B cell (primary cell): ENCODE data around the gene ZNF14. TPM values are rescaled to one million over a fixed set of nuclear protein-coding genes. Genes with fewer than 3 reads are reported as not detected.

Experiments
- ATAC-seq: fragments of 200-7000 bp; cut with Tn5 transposase; one replicate; pipeline ENCODE4 v1.10.0; 2021; ENCODE audit warnings: low read depth, mild to moderate bottlenecking, moderate number of reproducible peaks, moderate library complexity
- CTCF ChIA-PET: fragments of 350-600 bp; sonication (Branson Sonifier 250); formaldehyde crosslinking; loops from one replicate; lab custom pipeline; 2021; ENCODE audit warnings: antibody characterized with exemption, inconsistent platforms; lab: Charles Lee
- POLR2A ChIA-PET: fragments of 350-600 bp; sonication (Branson Sonifier 250); formaldehyde crosslinking; loops from one replicate; lab custom pipeline; 2021; ENCODE audit warnings: antibody characterized with exemption; lab: Charles Lee
- DNase-seq: peaks from one replicate; pipeline ENCODE4 v3.0.0; 2013
- H2AFZ ChIP-seq: 2 replicates; pipeline ENCODE4 v1.6.1; 2012; ENCODE audit warnings: mild to moderate bottlenecking, low read depth, low read length; ENCODE audit not compliant: insufficient read depth, poor library complexity, severe bottlenecking
- H3K27ac ChIP-seq, 2 donors: 1 replicate in 1 of 2; 2 replicates in 1 of 2; pipeline ENCODE4 v1.5.1; 2012 to 2013; ENCODE audit warnings: low read length in 2 of 2, mild to moderate bottlenecking in 2 of 2, moderate library complexity in 1 of 2
- H3K27me3 ChIP-seq, 4 experiments: fragments of 200-600 bp in 1 of 4; sonication (generic) in 1 of 4; replicated peaks in 1 of 4; 1 replicate in 2 of 4; 2 replicates in 2 of 4; pipeline versions ENCODE4 v1.6.1 to v1.7.0; 2013 to 2016; ENCODE audit warnings: low read length in 3 of 4, mild to moderate bottlenecking in 2 of 4, mixed read lengths in 1 of 4, moderate library complexity in 1 of 4; ENCODE audit not compliant: insufficient read depth in 4 of 4, control insufficient read depth in 3 of 4; ENCODE audit errors: control extremely low read depth in 1 of 4
- H3K36me3 ChIP-seq, 2 experiments: replicated peaks in 1 of 2; 1 replicate in 1 of 2; 2 replicates in 1 of 2; pipeline versions ENCODE4 v1.6.1 to v1.7.1; 2013; ENCODE audit warnings: low read length in 1 of 2; ENCODE audit not compliant: insufficient read depth in 2 of 2, control insufficient read depth in 1 of 2; ENCODE audit errors: control extremely low read depth in 1 of 2, extremely low read depth in 1 of 2
- H3K4me1 ChIP-seq, 2 donors: fragments of 200-600 bp in 1 of 2; sonication (generic) in 1 of 2; 1 replicate in 1 of 2; 2 replicates in 1 of 2; pipeline versions ENCODE4 v1.5.1 to v1.6.1; 2013 to 2017; ENCODE audit warnings: low read length in 2 of 2; ENCODE audit not compliant: control insufficient read depth in 2 of 2, insufficient read depth in 2 of 2
- H3K4me2 ChIP-seq: replicated peaks from 2 replicates; pipeline ENCODE3; 2012; ENCODE audit warnings: mild to moderate bottlenecking, low read depth, low read length; ENCODE audit not compliant: poor library complexity, severe bottlenecking
- H3K4me3 ChIP-seq, 5 experiments: fragments of 200-600 bp in 1 of 5; sonication (generic) in 1 of 5; 1 replicate in 3 of 5; 2 replicates in 2 of 5; pipeline versions ENCODE4 v1.5.1 to v1.7.0; 2011 to 2016; ENCODE audit warnings: low read length in 4 of 5, mild to moderate bottlenecking in 4 of 5, low read depth in 2 of 5, control low read depth in 1 of 5, moderate library complexity in 1 of 5; ENCODE audit not compliant: insufficient read depth in 1 of 5; ENCODE audit errors: control extremely low read depth in 1 of 5, extremely low read depth in 1 of 5
- H3K79me2 ChIP-seq: fragments of 200-600 bp; sonication (generic); one replicate; pipeline ENCODE4 v1.6.0; 2016; ENCODE audit warnings: low read length; ENCODE audit not compliant: control insufficient read depth, insufficient read depth
- H3K9ac ChIP-seq: fragments of 200-600 bp; sonication (generic); 2 replicates; pipeline ENCODE4 v1.6.1; 2017; ENCODE audit warnings: mild to moderate bottlenecking, low read length, moderate library complexity
- H3K9me3 ChIP-seq, 3 donors: one replicate each; pipeline versions ENCODE4 v1.6.1 to v1.7.1; 2013; ENCODE audit warnings: low read length in 2 of 3; ENCODE audit not compliant: control insufficient read depth in 2 of 3, insufficient read depth in 1 of 3; ENCODE audit errors: control extremely low read depth in 1 of 3
- H4K20me1 ChIP-seq: 2 replicates; pipeline ENCODE4 v1.6.0; 2012; ENCODE audit warnings: mild to moderate bottlenecking, low read length; ENCODE audit not compliant: insufficient read depth, control insufficient read depth, poor library complexity, severe bottlenecking
- H3K27ac Mint-ChIP-seq: one replicate; pipeline ENCODE4 v1.8.0; 2021; ENCODE audit warnings: mixed read lengths
- H3K27me3 Mint-ChIP-seq: one replicate; pipeline ENCODE4 v1.8.0; 2021; ENCODE audit warnings: mixed read lengths
- H3K4me1 Mint-ChIP-seq: one replicate; pipeline ENCODE4 v1.8.0; 2021; ENCODE audit warnings: mixed read lengths
- H3K4me3 Mint-ChIP-seq: one replicate; pipeline ENCODE4 v1.8.0; 2021; ENCODE audit warnings: mixed read lengths
- H3K9me3 Mint-ChIP-seq: one replicate; pipeline ENCODE4 v1.8.0; 2022; ENCODE audit warnings: mixed read lengths; ENCODE audit not compliant: insufficient read depth
- CTCF ChIP-seq: fragments of 200-600 bp; IDR thresholded peaks from one replicate; pipeline ENCODE4 v1.8.0; 2022; ENCODE audit warnings: antibody characterized with exemption, mild to moderate bottlenecking
- EZH2 ChIP-seq: IDR thresholded peaks from 2 replicates; pipeline ENCODE4 v1.6.1; 2012; ENCODE audit warnings: borderline replicate concordance, low read depth, mild to moderate bottlenecking, moderate library complexity, low read length; ENCODE audit not compliant: insufficient read depth, poor library complexity, severe bottlenecking
- WGBS: methylation state at CpG from one replicate; pipeline ENCODE4 v1.1.5; 2013; ENCODE audit warnings: missing lambda C conversion rate; ENCODE audit not compliant: insufficient coverage; 5-methylcytosine and 5-hydroxymethylcytosine counted together
- intact Hi-C: fragments of 100-400 bp; cut with micrococcal nuclease; formaldehyde crosslinking; loops from one replicate; pipeline ENCODE4 v1.10.0; 2022
- polyA plus RNA-seq: library from polyadenylated mRNA; depleted of rRNA; stranded (reverse); fragments of >200 nt; gene quantifications from 2 replicates; pipeline ENCODE4 v1.2.3, GENCODE V29; 2012
- total RNA-seq, 2 donors: library from RNA; stranded (reverse); fragments of 120-200 nt in 1 of 2; gene quantifications; 1 replicate in 1 of 2; 2 replicates in 1 of 2; pipeline versions ENCODE4 v1.2.3 to v1.2.4, GENCODE V29; 2013 to 2022

Gene ZNF14
- total and polyA plus RNA-seq, 2 donors (not counting 1 experiment from before 2014, with no cell fraction given) = 3.4 to 21.0 TPM

GRCh38 chr19:19747357-19748220 is 14.7 kb upstream of the ZNF14 start:
- H3K9me3 Mint-ChIP-seq = peaks cover 4% of the 10 kb centered on the region
- no peaks in the 10 kb centered on the region for H3K79me2 ChIP-seq
- no peak overlapping the region for H3K9ac ChIP-seq
- H3K27ac Mint-ChIP-seq = no peak overlapping the region
- no peak overlapping the region for H3K4me2 ChIP-seq
- CTCF ChIA-PET = interaction anchor here (0.5 kb wide), 1 partner anchor 10 kb away, joined by 5 read pairs; no protein-coding TSS in a partner anchor
- ATAC-seq (no peak), DNase-seq (no peak)
- peaks cover 0 to 3% of the 10 kb centered on the region in 2 donors for H3K4me1 ChIP-seq
- TF ChIP-seq CTCF = no peak
- no peak for TF ChIP-seq EZH2
- H4K20me1 ChIP-seq = no peaks in the 10 kb centered on the region
- intact Hi-C loops = no loop called here
- no peak overlapping the region for H3K4me3 ChIP-seq
- H3K27ac ChIP-seq = no peak overlapping the region
- no peak overlapping the region for H2AFZ ChIP-seq
- H3K27me3 Mint-ChIP-seq = no peaks in the 10 kb centered on the region
- H3K27me3 ChIP-seq = no peaks in the 10 kb centered on the region
- 88% methylated on average over 13 of the region's 13 CpGs for WGBS
- no peaks in the 10 kb centered on the region for H3K36me3 ChIP-seq
- POLR2A ChIA-PET = no interaction called here
- H3K4me3 Mint-ChIP-seq = no peak overlapping the region
- peaks cover 0 to 15% (median 0%) of the 10 kb centered on the region in 3 donors for H3K9me3 ChIP-seq
- no peaks in the 10 kb centered on the region for H3K4me1 Mint-ChIP-seq
